Measurements from ENCODE around the gene SOX6. TPM values are rescaled to one million over a fixed set of nuclear protein-coding genes. Genes with fewer than 3 reads are reported as not detected.

The SOX6 gene
- total RNA-seq, 1 experiment from 2014 or later = 5.1 TPM

- no TSS peak for BruUV-seq (replicated peaks)
- Histone ChIP-seq H3K4me3 (no peak overlapping the region), H3K27ac (no peak overlapping the region), H3K9me3 (ENCODE audit: insufficient read depth, low read depth) (no peaks in the 10 kb centered on the region), H2AFZ (no peak overlapping the region), H3K27me3 (ENCODE audit: insufficient read depth, low read depth) (no peaks in the 10 kb centered on the region), H3K36me3 (ENCODE audit: low read depth) (no peaks in the 10 kb centered on the region), H3K79me2 (ENCODE audit: low read depth) (no peaks in the 10 kb centered on the region), H3K4me1 (replicated peaks; ENCODE audit: insufficient read depth) (no peaks in the 10 kb centered on the region), H4K20me1 (ENCODE audit: insufficient read depth) (no peaks in the 10 kb centered on the region), H3K4me2 (no peak overlapping the region), H3F3A (ENCODE audit: insufficient read depth, low read depth) (no peaks in the 10 kb centered on the region), H3K9me2 (ENCODE audit: insufficient read depth) (no peaks in the 10 kb centered on the region)
- DNase-seq = no peak
- ChIA-PET POLR2A (ENCODE audit: unreplicated experiment) (no interaction called here), CTCF (no interaction called here)
- intact Hi-C loops (cut with micrococcal nuclease; ENCODE audit: unreplicated experiment) = no loop called here
- TF ChIP-seq, protein P1, sequence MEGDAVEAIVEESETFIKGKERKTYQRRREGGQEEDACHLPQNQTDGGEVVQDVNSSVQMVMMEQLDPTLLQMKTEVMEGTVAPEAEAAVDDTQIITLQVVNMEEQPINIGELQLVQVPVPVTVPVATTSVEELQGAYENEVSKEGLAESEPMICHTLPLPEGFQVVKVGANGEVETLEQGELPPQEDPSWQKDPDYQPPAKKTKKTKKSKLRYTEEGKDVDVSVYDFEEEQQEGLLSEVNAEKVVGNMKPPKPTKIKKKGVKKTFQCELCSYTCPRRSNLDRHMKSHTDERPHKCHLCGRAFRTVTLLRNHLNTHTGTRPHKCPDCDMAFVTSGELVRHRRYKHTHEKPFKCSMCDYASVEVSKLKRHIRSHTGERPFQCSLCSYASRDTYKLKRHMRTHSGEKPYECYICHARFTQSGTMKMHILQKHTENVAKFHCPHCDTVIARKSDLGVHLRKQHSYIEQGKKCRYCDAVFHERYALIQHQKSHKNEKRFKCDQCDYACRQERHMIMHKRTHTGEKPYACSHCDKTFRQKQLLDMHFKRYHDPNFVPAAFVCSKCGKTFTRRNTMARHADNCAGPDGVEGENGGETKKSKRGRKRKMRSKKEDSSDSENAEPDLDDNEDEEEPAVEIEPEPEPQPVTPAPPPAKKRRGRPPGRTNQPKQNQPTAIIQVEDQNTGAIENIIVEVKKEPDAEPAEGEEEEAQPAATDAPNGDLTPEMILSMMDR (conservative IDR thresholded peaks at IDR 0.05) = no peak
- no peak for TF ChIP-seq EZH2 (IDR thresholded peaks at IDR 0.05; ENCODE audit: low read depth)
Observed at GRCh38 chr11:16293204-16293681, 63.1 kb downstream of the SOX6 start.

DNA sequence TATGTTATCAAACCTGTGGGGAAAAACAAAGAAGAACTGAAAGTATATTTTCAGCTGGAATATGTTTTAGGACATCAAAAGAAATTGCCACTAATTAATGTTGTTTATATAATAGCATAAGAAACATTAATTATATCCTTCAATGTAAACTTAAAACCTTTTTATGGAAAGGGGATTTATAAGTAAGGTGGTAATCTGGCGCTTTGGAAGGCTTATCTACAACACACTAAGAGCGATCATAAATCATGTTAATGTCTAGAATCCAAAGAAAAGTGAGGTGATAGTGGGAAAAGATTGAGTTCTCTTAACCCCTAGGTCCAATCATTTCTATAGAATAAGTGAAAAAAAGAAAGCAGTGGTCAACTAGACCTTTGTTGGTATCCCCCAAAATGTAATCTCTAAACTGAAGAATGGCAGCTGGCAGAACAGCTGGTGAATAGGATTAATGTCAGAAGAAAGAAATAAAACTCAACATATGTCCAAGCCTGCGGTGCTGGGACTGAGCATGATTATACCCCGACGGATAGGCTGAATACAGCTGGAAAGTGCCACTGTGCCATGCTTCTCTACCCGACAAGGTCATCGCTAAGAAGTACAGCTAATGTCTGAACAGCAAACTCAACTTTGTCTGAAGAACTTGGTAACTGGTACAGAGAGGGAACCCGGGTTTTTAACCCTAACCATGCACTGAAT, 64.0 kb downstream of the SOX6 start:
- BruUV-seq (replicated peaks) = no TSS peak
- Histone ChIP-seq H3K36me3 (ENCODE audit: low read depth) (no peaks in the 10 kb centered on the region), H3K79me2 (ENCODE audit: low read depth) (no peaks in the 10 kb centered on the region), H3K4me1 (replicated peaks; ENCODE audit: insufficient read depth) (no peaks in the 10 kb centered on the region), H3K9me3 (ENCODE audit: insufficient read depth, low read depth) (no peaks in the 10 kb centered on the region), H3K27ac (no peak overlapping the region), H3K4me3 (no peak overlapping the region), H3K4me2 (no peak overlapping the region), H3K9me2 (ENCODE audit: insufficient read depth) (no peaks in the 10 kb centered on the region), H4K20me1 (ENCODE audit: insufficient read depth) (no peaks in the 10 kb centered on the region), H3K27me3 (ENCODE audit: insufficient read depth, low read depth) (no peaks in the 10 kb centered on the region), H2AFZ (no peak overlapping the region), H3F3A (ENCODE audit: insufficient read depth, low read depth) (no peaks in the 10 kb centered on the region)
- TF ChIP-seq EZH2 (IDR thresholded peaks at IDR 0.05; ENCODE audit: low read depth) = no peak
- TF ChIP-seq, protein P1 (conservative IDR thresholded peaks at IDR 0.05) = no peak
- no peak for DNase-seq
- intact Hi-C loops (cut with micrococcal nuclease; ENCODE audit: unreplicated experiment) = no loop called here
- POLR2A ChIA-PET (ENCODE audit: unreplicated experiment) = no interaction called here
- CTCF ChIA-PET = no interaction called here

GRCh38 chr11:16291729-16292128, 64.6 kb downstream of the SOX6 start:
- Histone ChIP-seq H3K9me3 (ENCODE audit: insufficient read depth, low read depth) (no peaks in the 10 kb centered on the region), H3K27ac (no peak overlapping the region), H3K27me3 (ENCODE audit: insufficient read depth, low read depth) (no peaks in the 10 kb centered on the region), H3K9me2 (ENCODE audit: insufficient read depth) (no peaks in the 10 kb centered on the region), H3K4me2 (no peak overlapping the region), H4K20me1 (ENCODE audit: insufficient read depth) (no peaks in the 10 kb centered on the region), H3K36me3 (ENCODE audit: low read depth) (no peaks in the 10 kb centered on the region), H2AFZ (no peak overlapping the region), H3K4me1 (replicated peaks; ENCODE audit: insufficient read depth) (no peaks in the 10 kb centered on the region), H3F3A (ENCODE audit: insufficient read depth, low read depth) (no peaks in the 10 kb centered on the region), H3K4me3 (no peak overlapping the region), H3K79me2 (ENCODE audit: low read depth) (no peaks in the 10 kb centered on the region)
- no peak for TF ChIP-seq EZH2 (IDR thresholded peaks at IDR 0.05; ENCODE audit: low read depth)
- TF ChIP-seq, protein P1 (conservative IDR thresholded peaks at IDR 0.05) = no peak
- intact Hi-C loops (cut with micrococcal nuclease; ENCODE audit: unreplicated experiment) = no loop called here
- no peak for DNase-seq
- no TSS peak for BruUV-seq (replicated peaks)
- ChIA-PET CTCF (interaction anchor here (0.5 kb wide), 1 partner anchor 315 kb away, joined by 5 read pairs; no protein-coding TSS in a partner anchor), POLR2A (ENCODE audit: unreplicated experiment) (no interaction called here)
